ENCODE results near the gene IGFBPL1.

- no peak for TF ChIP-seq HNF4G (IDR thresholded peaks at IDR 0.05)
- TF ChIP-seq, protein P1, sequence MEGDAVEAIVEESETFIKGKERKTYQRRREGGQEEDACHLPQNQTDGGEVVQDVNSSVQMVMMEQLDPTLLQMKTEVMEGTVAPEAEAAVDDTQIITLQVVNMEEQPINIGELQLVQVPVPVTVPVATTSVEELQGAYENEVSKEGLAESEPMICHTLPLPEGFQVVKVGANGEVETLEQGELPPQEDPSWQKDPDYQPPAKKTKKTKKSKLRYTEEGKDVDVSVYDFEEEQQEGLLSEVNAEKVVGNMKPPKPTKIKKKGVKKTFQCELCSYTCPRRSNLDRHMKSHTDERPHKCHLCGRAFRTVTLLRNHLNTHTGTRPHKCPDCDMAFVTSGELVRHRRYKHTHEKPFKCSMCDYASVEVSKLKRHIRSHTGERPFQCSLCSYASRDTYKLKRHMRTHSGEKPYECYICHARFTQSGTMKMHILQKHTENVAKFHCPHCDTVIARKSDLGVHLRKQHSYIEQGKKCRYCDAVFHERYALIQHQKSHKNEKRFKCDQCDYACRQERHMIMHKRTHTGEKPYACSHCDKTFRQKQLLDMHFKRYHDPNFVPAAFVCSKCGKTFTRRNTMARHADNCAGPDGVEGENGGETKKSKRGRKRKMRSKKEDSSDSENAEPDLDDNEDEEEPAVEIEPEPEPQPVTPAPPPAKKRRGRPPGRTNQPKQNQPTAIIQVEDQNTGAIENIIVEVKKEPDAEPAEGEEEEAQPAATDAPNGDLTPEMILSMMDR (IDR thresholded peaks at IDR 0.05; ENCODE audit: low read depth, low read length, missing input control): no peak
- TF ChIP-seq, protein P2, sequence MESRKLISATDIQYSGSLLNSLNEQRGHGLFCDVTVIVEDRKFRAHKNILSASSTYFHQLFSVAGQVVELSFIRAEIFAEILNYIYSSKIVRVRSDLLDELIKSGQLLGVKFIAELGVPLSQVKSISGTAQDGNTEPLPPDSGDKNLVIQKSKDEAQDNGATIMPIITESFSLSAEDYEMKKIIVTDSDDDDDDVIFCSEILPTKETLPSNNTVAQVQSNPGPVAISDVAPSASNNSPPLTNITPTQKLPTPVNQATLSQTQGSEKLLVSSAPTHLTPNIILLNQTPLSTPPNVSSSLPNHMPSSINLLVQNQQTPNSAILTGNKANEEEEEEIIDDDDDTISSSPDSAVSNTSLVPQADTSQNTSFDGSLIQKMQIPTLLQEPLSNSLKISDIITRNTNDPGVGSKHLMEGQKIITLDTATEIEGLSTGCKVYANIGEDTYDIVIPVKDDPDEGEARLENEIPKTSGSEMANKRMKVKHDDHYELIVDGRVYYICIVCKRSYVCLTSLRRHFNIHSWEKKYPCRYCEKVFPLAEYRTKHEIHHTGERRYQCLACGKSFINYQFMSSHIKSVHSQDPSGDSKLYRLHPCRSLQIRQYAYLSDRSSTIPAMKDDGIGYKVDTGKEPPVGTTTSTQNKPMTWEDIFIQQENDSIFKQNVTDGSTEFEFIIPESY (IDR thresholded peaks at IDR 0.05): no peak
- no peak for TF ChIP-seq EGR1 (IDR thresholded peaks at IDR 0.05; ENCODE audit: low read depth in 2 of 2)
- no peak for TF ChIP-seq JUND (IDR thresholded peaks at IDR 0.05)
- TF ChIP-seq YY1 (IDR thresholded peaks at IDR 0.05): no peak
- no peak for TF ChIP-seq TAF1 (conservative IDR thresholded peaks at IDR 0.05)
Measured at GRCh38 chr9:38393128-38393796, 31.0 kb downstream of the IGFBPL1 start.

Measured in liver (tissue), 3 donors.